HG02884 (cell line): ENCODE results near the gene PIPOX.

Experiments used
- ATAC-seq: cut with Tn5 transposase; IDR thresholded peaks from one replicate; pipeline ENCODE4 v1.9.1; 2021; ENCODE audit warnings: mild to moderate bottlenecking, moderate library complexity; ENCODE audit not compliant: unreplicated experiment

PIPOX gene

GRCh38 chr17:29042679-29043538 lies at the start of gene PIPOX:
PIPOX (plus strand) TSS chr17:29043141; CDS start chr17:29043226, 85 bp downstream.
- no peak for ATAC-seq

GRCh38 chr17:28993645-28994426 lies 49.1 kb upstream of the PIPOX start:
- no peak for ATAC-seq

- no peak for ATAC-seq
These were observed 46.3 kb upstream of the PIPOX start for GRCh38 chr17:28996554-28997096.

- ATAC-seq = no peak
These were observed 45.1 kb upstream of the PIPOX start for GRCh38 chr17:28997806-28998205.

GRCh38 chr17:28999206-28999605 lies 43.7 kb upstream of the PIPOX start:
- no peak for ATAC-seq

- ATAC-seq = no peak
These were observed 42.0 kb upstream of the PIPOX start for GRCh38 chr17:29000973-29001372.

- ATAC-seq = no peak
These were observed 40.1 kb upstream of the PIPOX start for GRCh38 chr17:29002811-29003210.

- no peak for ATAC-seq
These were observed 39.7 kb upstream of the PIPOX start for GRCh38 chr17:29003289-29003688.

GRCh38 chr17:29004081-29004692 lies 38.8 kb upstream of the PIPOX start:
- ATAC-seq = no peak

- no peak for ATAC-seq
These were observed 36.9 kb upstream of the PIPOX start, which contains the start of gene SEZ6 for GRCh38 chr17:29005936-29006511. SEZ6 (minus strand) TSS chr17:29006033; CDS start chr17:29005869, 164 bp downstream.

- no peak for ATAC-seq
These were observed 35.5 kb upstream of the PIPOX start for GRCh38 chr17:29007456-29007855.

GRCh38 chr17:29007860-29008455 lies 35.0 kb upstream of the PIPOX start:
- ATAC-seq = no peak

- no peak for ATAC-seq
These were observed 34.4 kb upstream of the PIPOX start for GRCh38 chr17:29008591-29008990.

- ATAC-seq = no peak
These were observed 32.8 kb upstream of the PIPOX start for GRCh38 chr17:29010129-29010528.

- ATAC-seq = no peak
These were observed 32.4 kb upstream of the PIPOX start for GRCh38 chr17:29010586-29010985.

- ATAC-seq = no peak
These were observed 30.4 kb upstream of the PIPOX start for GRCh38 chr17:29012535-29012934.

GRCh38 chr17:29014716-29015115 lies 28.2 kb upstream of the PIPOX start:
- ATAC-seq = no peak

- ATAC-seq = no peak
These were observed 26.4 kb upstream of the PIPOX start for GRCh38 chr17:29016345-29017210.

GRCh38 chr17:29018788-29019474 lies 24.0 kb upstream of the PIPOX start:
- no peak for ATAC-seq
